ENCODE results near the gene DOK4. TPM values are rescaled to one million over a fixed set of nuclear protein-coding genes. Genes with fewer than 3 reads are reported as not detected.

The DOK4 gene
- total RNA-seq, 1 experiment from 2014 or later, result 4.9 TPM

- Histone ChIP-seq H4K20me1 (ENCODE audit: low read length) (no peaks in the 10 kb centered on the region), H3K9me2 (replicated peaks; ENCODE audit: low read length) (no peaks in the 10 kb centered on the region), H2AFZ (ENCODE audit: low read length) (no peak overlapping the region), H3K9me3 (ENCODE audit: low read length) (no peaks in the 10 kb centered on the region), H3K27me3 (ENCODE audit: low read length) (no peaks in the 10 kb centered on the region), H3K36me3 (ENCODE audit: low read depth, low read length) (no peaks in the 10 kb centered on the region), H3K9ac (ENCODE audit: low read length) (no peak overlapping the region), H3K79me2 (ENCODE audit: low read length) (no peaks in the 10 kb centered on the region), H3F3A (ENCODE audit: low read length, unreplicated experiment) (no peaks in the 10 kb centered on the region), H3K4me2 (ENCODE audit: low read length) (no peak overlapping the region), H3K27ac (ENCODE audit: low read length) (no peak overlapping the region), H3K4me3 (ENCODE audit: low read length) (no peak overlapping the region), H3K4me1 (ENCODE audit: insufficient read depth, low read length) (no peaks in the 10 kb centered on the region)
- TF ChIP-seq EZH2phosphoT487 (IDR thresholded peaks at IDR 0.05; ENCODE audit: borderline replicate concordance, low read length) (no peak), CTCF (conservative IDR thresholded peaks at IDR 0.05; ENCODE audit: low read depth, low read length) (no peak), EZH2 (IDR thresholded peaks at IDR 0.05; ENCODE audit: low read length, unreplicated experiment) (no peak)
- no TSS peak for BruUV-seq (replicated peaks)
- DNase-seq, result no peak
- ChIA-PET CTCF (no interaction called here), POLR2A (ENCODE audit: unreplicated experiment) (no interaction called here)
- no peak for ATAC-seq
- intact Hi-C loops (cut with micrococcal nuclease), result no loop called here
These were observed 21.1 kb upstream of the DOK4 start for GRCh38 chr16:57507136-57508034.

- no peaks in the 10 kb centered on the region for H3K36me3 ChIP-seq (ENCODE audit: low read depth, low read length)
- no peak for ATAC-seq
- BruUV-seq (replicated peaks), result no TSS peak
- ChIA-PET CTCF (no interaction called here), POLR2A (ENCODE audit: unreplicated experiment) (no interaction called here)
- TF ChIP-seq EZH2 (IDR thresholded peaks at IDR 0.05; ENCODE audit: low read length, unreplicated experiment), result no peak
- TF ChIP-seq CTCF (conservative IDR thresholded peaks at IDR 0.05; ENCODE audit: low read depth, low read length), result no peak
- no peak for TF ChIP-seq EZH2phosphoT487 (IDR thresholded peaks at IDR 0.05; ENCODE audit: borderline replicate concordance, low read length)
- H3F3A ChIP-seq (ENCODE audit: low read length, unreplicated experiment), result no peaks in the 10 kb centered on the region
- intact Hi-C loops (cut with micrococcal nuclease), result no loop called here
- H4K20me1 ChIP-seq (ENCODE audit: low read length), result no peaks in the 10 kb centered on the region
- no peak overlapping the region for H3K27ac ChIP-seq (ENCODE audit: low read length)
- H3K4me2 ChIP-seq (ENCODE audit: low read length), result no peak overlapping the region
- H3K4me1 ChIP-seq (ENCODE audit: insufficient read depth, low read length), result no peaks in the 10 kb centered on the region
- H3K4me3 ChIP-seq (ENCODE audit: low read length), result no peak overlapping the region
- H3K79me2 ChIP-seq (ENCODE audit: low read length), result no peaks in the 10 kb centered on the region
- no peak overlapping the region for H2AFZ ChIP-seq (ENCODE audit: low read length)
- no peak for DNase-seq
- no peak overlapping the region for H3K9ac ChIP-seq (ENCODE audit: low read length)
- no peaks in the 10 kb centered on the region for H3K9me2 ChIP-seq (replicated peaks; ENCODE audit: low read length)
- no peaks in the 10 kb centered on the region for H3K9me3 ChIP-seq (ENCODE audit: low read length)
- no peaks in the 10 kb centered on the region for H3K27me3 ChIP-seq (ENCODE audit: low read length)
These were observed 18.9 kb upstream of the DOK4 start for GRCh38 chr16:57505169-57505568.

DNA sequence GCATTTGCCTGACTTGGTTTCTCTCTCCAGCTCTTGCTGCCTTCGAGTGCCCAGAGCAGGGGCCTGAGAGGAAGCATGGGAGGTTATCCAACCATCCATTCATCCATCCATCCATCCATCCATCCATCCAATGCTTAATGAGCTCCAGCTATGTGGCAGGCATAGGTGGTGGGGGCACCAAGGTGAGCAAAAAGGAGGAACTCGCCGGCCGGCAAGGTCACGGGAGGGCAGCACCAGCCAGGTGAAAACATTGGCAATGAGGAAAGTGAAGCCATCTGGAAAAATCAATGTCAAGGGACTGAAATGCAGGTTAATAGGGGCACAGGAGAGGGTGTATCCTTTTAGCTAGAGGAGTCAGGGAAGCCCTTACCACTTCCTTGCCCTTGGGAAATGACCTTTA lies 18.2 kb upstream of the DOK4 start:
- no peak for TF ChIP-seq EZH2 (IDR thresholded peaks at IDR 0.05; ENCODE audit: low read length, unreplicated experiment)
- TF ChIP-seq CTCF (conservative IDR thresholded peaks at IDR 0.05; ENCODE audit: low read depth, low read length), result no peak
- TF ChIP-seq EZH2phosphoT487 (IDR thresholded peaks at IDR 0.05; ENCODE audit: borderline replicate concordance, low read length), result no peak

More for the DNA sequence above, 18.2 kb upstream of the DOK4 start:
- H3K4me1 ChIP-seq (ENCODE audit: insufficient read depth, low read length), result no peaks in the 10 kb centered on the region
- H3K9me3 ChIP-seq (ENCODE audit: low read length), result no peaks in the 10 kb centered on the region
- H3K9ac ChIP-seq (ENCODE audit: low read length), result no peak overlapping the region
- no peak overlapping the region for H3K4me3 ChIP-seq (ENCODE audit: low read length)
- CTCF ChIA-PET, result no interaction called here
- DNase-seq (no peak), ATAC-seq (no peak)
- no peak overlapping the region for H3K27ac ChIP-seq (ENCODE audit: low read length)
- no TSS peak for BruUV-seq (replicated peaks)
- no peaks in the 10 kb centered on the region for H3K36me3 ChIP-seq (ENCODE audit: low read depth, low read length)
- no peaks in the 10 kb centered on the region for H3K27me3 ChIP-seq (ENCODE audit: low read length)
- H3K79me2 ChIP-seq (ENCODE audit: low read length), result no peaks in the 10 kb centered on the region
- no peaks in the 10 kb centered on the region for H3K9me2 ChIP-seq (replicated peaks; ENCODE audit: low read length)
- intact Hi-C loops (cut with micrococcal nuclease), result no loop called here
- H3F3A ChIP-seq (ENCODE audit: low read length, unreplicated experiment), result no peaks in the 10 kb centered on the region
- no peak overlapping the region for H2AFZ ChIP-seq (ENCODE audit: low read length)
- no peak overlapping the region for H3K4me2 ChIP-seq (ENCODE audit: low read length)
- no peaks in the 10 kb centered on the region for H4K20me1 ChIP-seq (ENCODE audit: low read length)
- POLR2A ChIA-PET (ENCODE audit: unreplicated experiment), result no interaction called here
